PFSK-1 (cell line): Measurements from ENCODE around the gene SERPINB1.

Source experiments
- FOXP2 ChIP-seq: optimal IDR thresholded peaks from 2 replicates; pipeline ENCODE3; 2011; ENCODE audit warnings: borderline replicate concordance, control low read depth, inconsistent platforms; ENCODE audit not compliant: insufficient read depth; ENCODE audit errors: extremely low read length, extremely low read depth
- POLR2AphosphoS5 ChIP-seq: IDR thresholded peaks from 2 replicates; pipeline ENCODE4 v1.6.1; 2012; ENCODE audit warnings: low read depth, mild to moderate bottlenecking, control low read depth, low read length, moderate library complexity
- REST ChIP-seq, 2 experiments: IDR thresholded peaks; 2 replicates each; pipeline versions ENCODE4 v1.6.1 to v1.8.0; 2011 to 2012; ENCODE audit warnings: low read depth in 2 of 2, low read length in 2 of 2, control low read depth in 1 of 2, inconsistent platforms in 1 of 2, mild to moderate bottlenecking in 1 of 2, moderate library complexity in 1 of 2; ENCODE audit not compliant: insufficient read depth in 1 of 2
- SIN3A ChIP-seq: IDR thresholded peaks from 2 replicates; pipeline ENCODE4 v1.6.1; 2012; ENCODE audit warnings: mild to moderate bottlenecking, low read length, moderate library complexity, borderline replicate concordance; ENCODE audit not compliant: insufficient read depth
- TAF1 ChIP-seq: IDR thresholded peaks from 2 replicates; pipeline ENCODE4 v1.6.1; 2012; ENCODE audit warnings: low read length, control low read depth, borderline replicate concordance; ENCODE audit not compliant: insufficient read depth

The SERPINB1 gene

GRCh38 chr6:2800552-2801316 is 40.9 kb downstream of the SERPINB1 start:
- TF ChIP-seq SIN3A = no peak

- no peak for TF ChIP-seq POLR2AphosphoS5
Observed at GRCh38 chr6:2799936-2800527, 41.6 kb downstream of the SERPINB1 start.

GRCh38 chr6:2798586-2799134 is 43.0 kb downstream of the SERPINB1 start:
- TF ChIP-seq FOXP2 (no peak), TAF1 (no peak), POLR2AphosphoS5 (no peak)

GRCh38 chr6:2797564-2798031 is 44.1 kb downstream of the SERPINB1 start:
- TF ChIP-seq TAF1 = no peak
- no peak for TF ChIP-seq SIN3A
- no peak for TF ChIP-seq REST (IDR thresholded peaks at IDR 0.05; ENCODE audit: insufficient read depth in 1 of 2, low read depth in 2 of 2, low read length in 2 of 2)
- TF ChIP-seq POLR2AphosphoS5 = no peak
- no peak for TF ChIP-seq FOXP2

GRCh38 chr6:2796861-2797260 is 44.8 kb downstream of the SERPINB1 start:
- TF ChIP-seq POLR2AphosphoS5 (no peak), REST (IDR thresholded peaks at IDR 0.05; ENCODE audit: insufficient read depth in 1 of 2, low read depth in 2 of 2, low read length in 2 of 2) (no peak), FOXP2 (no peak), SIN3A (no peak), TAF1 (no peak)

- TF ChIP-seq TAF1 (no peak), SIN3A (no peak), POLR2AphosphoS5 (no peak), FOXP2 (no peak), REST (IDR thresholded peaks at IDR 0.05; ENCODE audit: insufficient read depth in 1 of 2, low read depth in 2 of 2, low read length in 2 of 2) (no peak)
Observed at GRCh38 chr6:2795956-2796355, 45.7 kb downstream of the SERPINB1 start.
